Fibroblast of villous mesenchyme (primary cell): ENCODE results near the gene FHOD3. TPM values are rescaled to one million over a fixed set of nuclear protein-coding genes. Genes with fewer than 3 reads are reported as not detected.

ENCODE experiments used
- DNase-seq: peaks from one replicate; pipeline ENCODE4 v3.0.0-alpha.2; 2010; ENCODE audit warnings: low read depth
- H3K4me3 ChIP-seq: 2 replicates; pipeline ENCODE4 v1.5.1; 2011; ENCODE audit warnings: low read depth, mild to moderate bottlenecking, low read length
- CTCF ChIP-seq: IDR thresholded peaks from 2 replicates; pipeline ENCODE4 v1.5.1; 2012; ENCODE audit warnings: low read depth, mild to moderate bottlenecking, low read length; ENCODE audit not compliant: insufficient read depth
- total RNA-seq: library from RNA; depleted of rRNA; stranded (reverse); fragments of >200 nt; gene quantifications from 2 replicates; pipeline ENCODE4 v1.2.3, GENCODE V29; 2012

Gene FHOD3
- total RNA-seq, 1 donor: 5.2 TPM

GRCh38 chr18:36448384-36449290, 151.1 kb downstream of the FHOD3 start:
- H3K4me3 ChIP-seq: no peak overlapping the region
- TF ChIP-seq CTCF: no peak
- no peak for DNase-seq

- no peak overlapping the region for H3K4me3 ChIP-seq
- no peak for DNase-seq
Measured at GRCh38 chr18:36449451-36449850, 151.9 kb downstream of the FHOD3 start.

GRCh38 chr18:36450264-36450663, 152.8 kb downstream of the FHOD3 start:
- no peak overlapping the region for H3K4me3 ChIP-seq
- DNase-seq: no peak
- TF ChIP-seq CTCF: no peak

More at GRCh38 chr18:36449451-36449850, 151.9 kb downstream of the FHOD3 start:
- TF ChIP-seq CTCF: no peak

- H3K4me3 ChIP-seq: no peak overlapping the region
- no peak for DNase-seq
- TF ChIP-seq CTCF: no peak
Measured at GRCh38 chr18:36451454-36452251, 154.1 kb downstream of the FHOD3 start.

GRCh38 chr18:36454245-36454644, 156.7 kb downstream of the FHOD3 start:
- no peak for DNase-seq
- H3K4me3 ChIP-seq: no peak overlapping the region
- TF ChIP-seq CTCF: no peak

GRCh38 chr18:36454848-36455458, 157.4 kb downstream of the FHOD3 start:
- H3K4me3 ChIP-seq: no peak overlapping the region
- no peak for DNase-seq
- no peak for TF ChIP-seq CTCF
